ENCODE measurements around the gene LOXL3. TPM values are rescaled to one million over a fixed set of nuclear protein-coding genes. Genes with fewer than 3 reads are reported as not detected.

LOXL3 gene
- total RNA-seq, 2 donors from 2014 or later: 3.2 to 3.9 TPM

- H3K27ac ChIP-seq: no peak overlapping the region
- no peaks in the 10 kb centered on the region for H3K36me3 ChIP-seq
- no peak for TF ChIP-seq CTCF (IDR thresholded peaks at IDR 0.05)
- H3K9me3 ChIP-seq: no peaks in the 10 kb centered on the region
- no peak for DNase-seq (ENCODE audit: low spot score)
- no peaks in the 10 kb centered on the region for H3K27me3 ChIP-seq
- peaks cover 0 to under 1% of the 10 kb centered on the region in 2 donors for H3K4me1 ChIP-seq
- H3K4me3 ChIP-seq: no peak overlapping the region
Observed at GRCh38 chr2:74560591-74560990, 6.8 kb upstream of the LOXL3 start.

- no peak overlapping the region for H3K4me3 ChIP-seq
- peaks cover 0 to 7% of the 10 kb centered on the region in 2 donors for H3K4me1 ChIP-seq
- DNase-seq (ENCODE audit: low spot score): no peak
- no peak for TF ChIP-seq CTCF (IDR thresholded peaks at IDR 0.05)
- H3K27ac ChIP-seq: no peak overlapping the region
- H3K36me3 ChIP-seq: no peaks in the 10 kb centered on the region
- no peaks in the 10 kb centered on the region for H3K9me3 ChIP-seq
- H3K27me3 ChIP-seq: no peaks in the 10 kb centered on the region
Observed at GRCh38 chr2:74559912-74560311, 6.2 kb upstream of the LOXL3 start.

- no peak overlapping the region for H3K4me3 ChIP-seq
- no peaks in the 10 kb centered on the region for H3K36me3 ChIP-seq
- no peaks in the 10 kb centered on the region for H3K9me3 ChIP-seq
- no peak for DNase-seq (ENCODE audit: low spot score)
- H3K4me1 ChIP-seq: peaks cover 0 to 10% of the 10 kb centered on the region in 2 donors
- H3K27me3 ChIP-seq: no peaks in the 10 kb centered on the region
- H3K27ac ChIP-seq: no peak overlapping the region
- TF ChIP-seq CTCF (IDR thresholded peaks at IDR 0.05): no peak
Observed at GRCh38 chr2:74558284-74559230, 4.8 kb upstream of the LOXL3 start.

GRCh38 chr2:74556831-74557370 lies 3.2 kb upstream of the LOXL3 start:
- DNase-seq (ENCODE audit: low spot score): no peak
- Histone ChIP-seq H3K4me3 (no peak overlapping the region), H3K4me1 (peaks cover 0 to 17% of the 10 kb centered on the region in 2 donors), H3K9me3 (no peaks in the 10 kb centered on the region), H3K27ac (no peak overlapping the region), H3K36me3 (no peaks in the 10 kb centered on the region), H3K27me3 (no peaks in the 10 kb centered on the region)
- no peak for TF ChIP-seq CTCF (IDR thresholded peaks at IDR 0.05)

GRCh38 chr2:74556159-74556558 lies 2.4 kb upstream of the LOXL3 start:
- Histone ChIP-seq H3K4me3 (no peak overlapping the region), H3K36me3 (no peaks in the 10 kb centered on the region), H3K27ac (no peak overlapping the region), H3K9me3 (no peaks in the 10 kb centered on the region), H3K4me1 (peaks cover 0 to 17% of the 10 kb centered on the region in 2 donors), H3K27me3 (no peaks in the 10 kb centered on the region)
- DNase-seq (ENCODE audit: low spot score): no peak
- TF ChIP-seq CTCF (IDR thresholded peaks at IDR 0.05): no peak
